HG02870 (cell line): Measurements from ENCODE around the gene CELSR2.
"Not testable (repeated sequence)": the region's sequence is repeated elsewhere in the genome, so short reads cannot be mapped to it uniquely, and the experiment has no call there.

Experiments used
- ATAC-seq: cut with Tn5 transposase; IDR thresholded peaks from one replicate; pipeline ENCODE4 v1.9.1; 2021; ENCODE audit warnings: mild to moderate bottlenecking, moderate library complexity; ENCODE audit not compliant: unreplicated experiment

Gene CELSR2

GRCh38 chr1:109248797-109249629 lies at the start of gene CELSR2:
Gene CELSR2, plus strand, starts transcription at chr1:109249539. Its CDS starts 541 bp downstream, at chr1:109250080.
- ATAC-seq: peak; percentile 69

- ATAC-seq: no peak
These were observed 49.6 kb upstream of the CELSR2 start for GRCh38 chr1:109199710-109200109.

GRCh38 chr1:109201123-109201703 lies 48.1 kb upstream of the CELSR2 start:
- ATAC-seq: no peak

GRCh38 chr1:109204484-109204883 lies 44.9 kb upstream of the CELSR2 start:
- no peak for ATAC-seq

GRCh38 chr1:109206339-109206738 lies 43.0 kb upstream of the CELSR2 start:
- ATAC-seq: no peak

- no peak for ATAC-seq
These were observed 41.8 kb upstream of the CELSR2 start for GRCh38 chr1:109207467-109208103.

- ATAC-seq: no peak
These were observed 40.9 kb upstream of the CELSR2 start for GRCh38 chr1:109208394-109208793.

GRCh38 chr1:109208836-109209463 lies 40.4 kb upstream of the CELSR2 start:
- ATAC-seq: no peak

- no peak for ATAC-seq
These were observed 39.3 kb upstream of the CELSR2 start for GRCh38 chr1:109210058-109210457.

GRCh38 chr1:109213345-109213823 lies 36.0 kb upstream of the CELSR2 start:
- no peak for ATAC-seq

GRCh38 chr1:109213824-109214693 lies 35.3 kb upstream of the CELSR2 start, which contains the start of gene SARS1:
Gene SARS1, plus strand, starts transcription at chr1:109213918. Its CDS starts 75 bp downstream, at chr1:109213993.
- ATAC-seq: peak; percentile 71

GRCh38 chr1:109214695-109215623 lies 34.4 kb upstream of the CELSR2 start:
- ATAC-seq: no peak

- no peak for ATAC-seq
These were observed 32.7 kb upstream of the CELSR2 start for GRCh38 chr1:109216662-109217061.

- ATAC-seq: no peak
These were observed 30.8 kb upstream of the CELSR2 start for GRCh38 chr1:109218516-109218915.

GRCh38 chr1:109221201-109221600 lies 28.1 kb upstream of the CELSR2 start:
- ATAC-seq: not testable (repeated sequence)

GRCh38 chr1:109225308-109225707 lies 24.0 kb upstream of the CELSR2 start:
- no peak for ATAC-seq

- no peak for ATAC-seq
These were observed 23.5 kb upstream of the CELSR2 start for GRCh38 chr1:109225711-109226445.

GRCh38 chr1:109228167-109228566 lies 21.2 kb upstream of the CELSR2 start:
- no peak for ATAC-seq
